ENCODE results near the gene SFTPB. TPM values are rescaled to one million over a fixed set of nuclear protein-coding genes. Genes with fewer than 3 reads are reported as not detected.
"Not testable (repeated sequence)": the region's sequence is repeated elsewhere in the genome, so short reads cannot be mapped to it uniquely, and the experiment has no call there.

SFTPB gene
- total and polyA plus RNA-seq, 5 donors: 0.60 to 3.1 TPM; not detected in 3

DNA sequence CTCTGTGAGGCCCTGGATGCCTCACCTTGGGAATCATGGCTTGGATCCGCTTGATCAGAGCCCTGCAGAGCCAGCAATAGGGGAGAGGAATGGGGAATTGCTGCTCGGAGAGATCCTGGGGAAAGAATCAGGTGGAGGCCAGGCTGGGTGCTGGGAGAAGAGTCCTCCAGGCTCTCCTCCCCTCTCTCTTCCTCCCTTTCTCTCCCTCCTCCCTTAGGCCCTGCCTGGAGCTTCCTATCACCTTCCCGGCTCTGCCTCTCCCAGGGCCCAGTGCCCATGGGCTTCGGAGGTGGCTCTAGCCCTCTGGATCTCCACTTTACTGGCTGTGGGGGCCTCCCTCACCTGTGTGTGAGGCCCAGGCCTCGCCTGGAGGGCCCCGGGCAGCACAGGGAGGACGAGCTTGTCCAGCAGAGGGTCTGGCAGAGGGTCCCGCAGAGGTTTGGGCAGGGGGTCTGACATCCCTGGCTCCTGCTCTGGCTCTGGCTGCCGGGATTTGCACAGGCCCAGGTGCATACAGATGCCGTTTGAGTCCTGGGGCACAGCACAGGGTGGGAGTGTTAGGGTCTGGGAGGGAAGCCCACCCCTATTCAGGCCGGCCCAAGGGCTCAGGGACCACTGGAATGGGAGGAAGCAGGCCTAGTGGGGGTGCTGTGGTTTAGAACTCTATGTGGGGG lies 2.6 kb downstream of the SFTPB start:
- WGBS: 90% methylated on average over 11 of the region's 11 CpGs

DNA sequence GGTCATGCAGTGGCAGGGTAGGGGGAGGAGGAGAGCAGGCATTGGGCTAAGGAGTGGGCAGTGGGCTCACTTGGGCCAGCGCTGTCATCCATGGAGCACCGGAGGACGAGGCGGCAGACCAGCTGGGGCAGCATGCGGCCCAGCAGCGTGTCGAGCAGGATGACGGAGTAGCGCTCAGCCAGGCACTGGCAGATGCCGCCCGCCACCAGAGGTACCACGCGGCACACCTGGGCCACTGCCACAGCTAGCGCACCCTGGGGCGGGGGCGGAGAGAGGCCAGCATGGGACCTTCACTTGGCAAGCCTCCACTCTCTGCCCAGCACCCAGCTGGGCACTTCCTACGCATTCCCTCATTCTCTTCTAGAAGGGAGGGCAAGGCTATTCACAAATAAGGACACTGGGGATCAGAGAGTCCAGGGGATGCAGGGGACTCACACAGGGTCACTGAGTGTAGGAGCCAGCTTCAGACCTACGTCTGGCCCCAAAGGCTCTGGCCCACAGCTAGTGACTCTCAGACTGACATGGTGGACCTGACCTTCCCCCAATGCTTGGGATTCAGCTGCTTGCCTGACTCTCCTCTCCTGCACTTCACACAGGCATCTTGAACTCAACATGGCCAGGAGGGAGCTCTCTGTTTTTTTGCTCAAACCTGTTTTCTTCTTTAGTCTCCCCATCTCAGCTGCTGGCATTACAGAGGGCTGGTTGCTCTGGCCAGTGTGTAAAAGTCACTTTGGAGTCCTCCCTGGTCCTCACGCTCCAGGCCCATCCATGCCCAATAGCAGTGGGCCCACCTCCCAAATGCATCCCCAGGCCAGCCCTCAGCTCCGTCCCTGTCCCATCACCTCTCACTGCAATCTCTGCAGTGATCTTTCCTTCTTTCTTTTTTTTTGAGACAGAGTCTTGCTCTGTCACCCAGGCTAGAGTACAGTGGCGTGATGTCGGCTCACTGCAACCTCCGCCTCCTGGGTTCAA lies 4.1 kb downstream of the SFTPB start:
- intact Hi-C loops (cut with DNase I): no loop called here
- ATAC-seq (no peak), DNase-seq (no peak)
- Histone ChIP-seq H3K9me3 (ENCODE audit: control insufficient read depth, low read length) (no peaks in the 10 kb centered on the region), H3K4me3 (ENCODE audit: low read length) (no peak overlapping the region), H3K27ac (ENCODE audit: low read length) (no peak overlapping the region), H3K27me3 (ENCODE audit: control insufficient read depth, insufficient read depth) (no peaks in the 10 kb centered on the region), H3K4me1 (ENCODE audit: control insufficient read depth, insufficient read depth, low read length) (peaks cover 4% of the 10 kb centered on the region)
- WGBS: 96% methylated on average over 23 of the region's 23 CpGs

More for the DNA sequence above, 2.6 kb downstream of the SFTPB start:
- H3K9me3 ChIP-seq (ENCODE audit: control insufficient read depth, low read length): no peaks in the 10 kb centered on the region
- H3K27ac ChIP-seq (ENCODE audit: low read length): no peak overlapping the region
- DNase-seq (no peak), ATAC-seq (no peak)
- intact Hi-C loops (cut with DNase I): no loop called here
- peaks cover 4% of the 10 kb centered on the region for H3K4me1 ChIP-seq (ENCODE audit: control insufficient read depth, insufficient read depth, low read length)
- H3K27me3 ChIP-seq (ENCODE audit: control insufficient read depth, insufficient read depth): no peaks in the 10 kb centered on the region
- H3K4me3 ChIP-seq (ENCODE audit: low read length): no peak overlapping the region

DNA sequence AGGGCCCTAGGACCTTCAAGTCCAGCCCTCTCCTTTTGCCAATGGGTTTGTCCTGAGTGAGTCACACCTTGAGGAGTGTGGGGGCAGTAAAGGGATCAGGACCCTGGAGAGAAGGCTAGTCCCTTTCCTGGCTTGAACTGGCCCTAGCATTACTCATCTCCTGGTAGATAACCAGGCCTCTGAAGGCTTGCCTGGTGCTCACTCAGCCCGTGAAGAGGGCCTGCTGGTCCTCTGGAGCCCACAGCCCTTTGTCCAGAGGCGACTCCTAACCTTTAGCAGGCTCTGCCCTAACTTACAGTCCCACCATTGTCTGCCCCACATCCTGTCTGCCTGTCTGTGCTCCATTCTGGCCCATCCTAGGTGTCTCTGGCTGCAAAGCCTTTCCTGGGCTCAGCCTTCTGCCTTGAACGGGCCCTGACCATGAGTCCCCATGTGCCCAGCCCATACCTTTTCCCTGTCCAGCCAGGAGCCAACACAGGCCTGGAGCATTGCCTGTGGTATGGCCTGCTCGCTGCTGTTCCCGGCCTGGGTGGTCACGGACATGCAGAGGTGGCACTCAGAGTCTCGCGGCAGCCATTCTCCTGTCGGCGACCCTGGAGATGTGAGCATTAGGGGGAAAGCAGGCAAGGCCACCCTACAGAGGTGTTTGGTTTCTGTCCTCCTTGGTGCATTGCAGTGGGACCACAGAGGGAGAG lies 5.0 kb downstream of the SFTPB start:
- H3K27ac ChIP-seq (ENCODE audit: low read length): peak overlapping the region; percentile 13

DNA sequence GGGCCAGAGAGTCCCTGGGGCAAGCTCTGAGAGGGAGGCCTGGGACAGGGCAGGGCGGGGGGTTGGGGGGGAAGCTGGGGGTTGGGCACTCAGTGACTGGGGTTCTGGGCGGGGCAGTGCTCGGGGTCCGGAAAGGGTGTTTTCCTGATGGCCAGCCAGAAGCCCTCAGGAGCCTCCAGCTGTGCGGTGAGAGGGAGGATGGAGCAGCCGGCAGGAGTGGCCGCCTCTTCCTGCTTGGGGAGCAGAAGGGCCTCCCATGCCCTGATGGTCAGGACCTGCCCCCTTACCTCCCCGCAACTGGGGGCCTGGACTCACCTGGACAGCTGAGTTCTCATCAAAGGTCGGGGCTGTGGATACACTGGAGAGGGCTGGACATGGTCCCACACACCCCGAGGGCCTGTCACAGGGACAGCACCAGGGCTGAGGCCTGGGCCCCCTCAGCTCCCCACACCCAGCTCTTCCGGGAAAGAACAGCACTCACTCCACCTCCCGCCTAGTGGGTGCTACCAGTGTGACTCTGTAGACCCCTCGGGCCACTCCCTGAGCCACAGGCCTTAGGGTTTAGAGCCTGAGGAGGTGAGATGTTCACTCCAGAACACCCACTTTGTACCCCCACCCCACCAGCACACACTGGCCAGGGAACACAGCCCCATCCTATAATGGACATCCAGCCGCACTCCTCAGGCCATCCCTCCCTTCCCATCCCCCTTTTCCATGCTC lies 6.7 kb downstream of the SFTPB start:
- Histone ChIP-seq H3K4me3 (ENCODE audit: low read length) (no peak overlapping the region), H3K9me3 (ENCODE audit: control insufficient read depth, low read length) (no peaks in the 10 kb centered on the region), H3K27me3 (ENCODE audit: control insufficient read depth, insufficient read depth) (no peaks in the 10 kb centered on the region), H3K27ac (ENCODE audit: low read length) (peak overlapping the region; percentile 38), H3K4me1 (ENCODE audit: control insufficient read depth, insufficient read depth, low read length) (peaks cover 4% of the 10 kb centered on the region)
- intact Hi-C loops (cut with DNase I): no loop called here
- 64% methylated on average over 14 of the region's 14 CpGs for WGBS
- peak; percentile 56 to 80 for ATAC-seq
- peak; percentile 69 to 75 (median 75) for DNase-seq

More for the DNA sequence above, 5.0 kb downstream of the SFTPB start:
- Histone ChIP-seq H3K27me3 (ENCODE audit: control insufficient read depth, insufficient read depth) (no peaks in the 10 kb centered on the region), H3K4me3 (ENCODE audit: low read length) (no peak overlapping the region), H3K9me3 (ENCODE audit: control insufficient read depth, low read length) (no peaks in the 10 kb centered on the region), H3K4me1 (ENCODE audit: control insufficient read depth, insufficient read depth, low read length) (peaks cover 4% of the 10 kb centered on the region)
- ATAC-seq (peak; percentile 63 to 87), DNase-seq (peak in 1 of 3 donors; percentile 63)
- intact Hi-C loops (cut with DNase I): no loop called here
- WGBS: 84% methylated on average over 10 of the region's 10 CpGs

DNA sequence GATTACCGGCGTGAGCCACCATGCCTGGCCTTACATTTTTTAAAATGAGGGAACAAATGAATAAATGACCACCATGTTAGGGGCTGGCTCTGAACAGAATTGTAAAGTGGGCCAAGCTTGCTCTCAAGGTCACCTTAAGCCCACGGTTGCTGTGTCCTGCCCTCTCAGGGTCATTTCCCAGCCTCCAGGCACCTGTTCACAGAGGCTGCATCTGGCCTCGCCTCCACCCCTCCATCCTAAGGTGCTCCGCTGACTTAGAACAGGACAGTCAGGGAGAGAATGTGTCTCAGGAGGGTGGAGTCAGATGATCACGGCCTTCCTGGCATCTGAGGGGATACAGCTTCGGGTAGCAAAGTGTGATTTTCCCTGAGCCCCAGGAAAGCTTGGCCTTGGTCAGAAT lies 7.3 kb downstream of the SFTPB start:
- ATAC-seq (no peak), DNase-seq (no peak)
- Histone ChIP-seq H3K4me3 (ENCODE audit: low read length) (no peak overlapping the region), H3K9me3 (ENCODE audit: control insufficient read depth, low read length) (no peaks in the 10 kb centered on the region), H3K27me3 (ENCODE audit: control insufficient read depth, insufficient read depth) (no peaks in the 10 kb centered on the region), H3K27ac (ENCODE audit: low read length) (peak overlapping the region; percentile 27), H3K4me1 (ENCODE audit: control insufficient read depth, insufficient read depth, low read length) (peaks cover 4% of the 10 kb centered on the region)
- intact Hi-C loops (cut with DNase I): no loop called here
- 80% methylated on average over 7 of the region's 7 CpGs for WGBS

DNA sequence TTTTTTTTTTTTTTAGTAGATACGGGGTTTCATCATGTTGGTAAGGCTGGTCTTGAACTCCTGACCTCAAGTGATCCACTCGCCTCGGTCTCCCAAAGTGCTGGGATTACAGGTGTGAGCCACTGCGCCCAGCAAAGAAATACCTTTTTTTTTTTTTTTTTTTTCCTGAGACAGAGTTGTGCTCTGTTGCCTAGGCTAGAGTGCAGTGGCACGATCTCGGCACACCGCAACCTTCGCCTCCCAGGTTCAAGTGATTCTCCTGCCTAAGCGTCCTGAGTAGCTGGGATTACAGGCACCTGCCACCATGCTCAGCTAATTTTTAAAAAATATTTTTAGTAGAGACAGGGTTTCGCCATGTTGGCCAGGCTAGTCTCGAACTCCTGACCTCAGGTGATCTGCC lies 7.7 kb downstream of the SFTPB start:
- H3K27ac ChIP-seq (ENCODE audit: low read length); H3K4me3 ChIP-seq (ENCODE audit: low read length); DNase-seq; ATAC-seq; intact Hi-C loops (cut with DNase I); H3K27me3 ChIP-seq (ENCODE audit: control insufficient read depth, insufficient read depth); H3K9me3 ChIP-seq (ENCODE audit: control insufficient read depth, low read length); H3K4me1 ChIP-seq (ENCODE audit: control insufficient read depth, insufficient read depth, low read length): not testable (repeated sequence)
- 97% methylated on average over 11 of the region's 11 CpGs for WGBS

DNA sequence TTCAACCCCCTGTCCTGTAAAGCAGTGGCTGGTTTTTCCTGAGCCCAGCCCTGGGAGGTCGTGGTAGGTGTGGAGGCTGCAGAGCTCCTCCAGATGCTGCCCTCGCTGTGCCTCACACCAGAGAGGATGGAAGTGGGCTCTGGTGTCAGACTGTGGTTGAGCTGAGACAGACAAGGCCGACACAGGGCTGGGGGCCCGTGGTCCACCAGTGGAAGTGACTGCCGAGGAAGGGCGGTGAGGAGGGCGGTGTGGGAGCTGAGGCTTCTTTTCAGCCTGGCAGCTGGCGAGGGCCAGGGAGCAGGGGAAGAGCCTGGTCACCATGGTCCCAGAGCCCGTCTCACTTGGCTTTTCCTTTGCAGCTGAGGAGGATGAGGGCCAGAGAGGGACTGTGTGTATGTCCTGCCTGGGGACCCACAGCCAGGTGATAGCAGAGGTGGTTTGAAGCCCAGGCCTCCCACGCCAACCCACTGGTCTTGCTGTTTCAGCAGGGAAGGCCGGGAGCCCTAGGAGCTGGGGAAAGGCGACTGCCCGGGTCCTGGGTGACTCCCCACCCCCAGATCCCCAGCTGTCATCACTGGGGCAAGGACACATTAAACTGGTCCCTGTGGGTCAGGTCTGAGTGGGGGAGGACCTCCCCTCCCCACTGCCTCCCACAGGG lies 8.5 kb downstream of the SFTPB start:
- intact Hi-C loops (cut with DNase I): no loop called here
- Histone ChIP-seq H3K27me3 (ENCODE audit: control insufficient read depth, insufficient read depth) (no peaks in the 10 kb centered on the region), H3K27ac (ENCODE audit: low read length) (no peak overlapping the region), H3K9me3 (ENCODE audit: control insufficient read depth, low read length) (no peaks in the 10 kb centered on the region), H3K4me3 (ENCODE audit: low read length) (no peak overlapping the region), H3K4me1 (ENCODE audit: control insufficient read depth, insufficient read depth, low read length) (peaks cover 4% of the 10 kb centered on the region)
- WGBS: 91% methylated on average over 13 of the region's 13 CpGs
- DNase-seq (no peak), ATAC-seq (no peak)

DNA sequence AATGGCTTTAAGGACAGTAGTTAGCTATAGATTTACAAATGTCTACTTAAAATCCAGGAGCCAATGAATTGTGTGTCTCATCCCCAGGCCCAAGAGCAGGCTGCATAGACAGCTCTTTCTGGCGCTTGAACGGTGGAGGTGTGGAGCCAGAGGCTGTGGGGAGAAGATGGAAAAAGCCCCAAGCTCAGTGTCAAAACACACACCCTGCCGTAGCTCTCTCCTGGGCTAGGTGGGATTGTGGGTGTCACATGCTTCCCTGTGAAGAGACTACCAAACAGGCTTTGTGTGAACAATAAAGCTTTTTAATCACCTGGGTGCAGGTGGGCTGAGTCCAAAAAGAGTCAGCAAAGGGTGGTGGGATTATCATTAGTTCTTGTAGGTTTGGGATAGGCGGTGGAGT lies 10.6 kb downstream of the SFTPB start:
- DNase-seq; H3K4me3 ChIP-seq (ENCODE audit: low read length); H3K27me3 ChIP-seq (ENCODE audit: control insufficient read depth, insufficient read depth); H3K27ac ChIP-seq (ENCODE audit: low read length); H3K4me1 ChIP-seq (ENCODE audit: control insufficient read depth, insufficient read depth, low read length); intact Hi-C loops (cut with DNase I); H3K9me3 ChIP-seq (ENCODE audit: control insufficient read depth, low read length); ATAC-seq: not testable (repeated sequence)
- WGBS: 92% methylated on average over 4 of the region's 4 CpGs

DNA sequence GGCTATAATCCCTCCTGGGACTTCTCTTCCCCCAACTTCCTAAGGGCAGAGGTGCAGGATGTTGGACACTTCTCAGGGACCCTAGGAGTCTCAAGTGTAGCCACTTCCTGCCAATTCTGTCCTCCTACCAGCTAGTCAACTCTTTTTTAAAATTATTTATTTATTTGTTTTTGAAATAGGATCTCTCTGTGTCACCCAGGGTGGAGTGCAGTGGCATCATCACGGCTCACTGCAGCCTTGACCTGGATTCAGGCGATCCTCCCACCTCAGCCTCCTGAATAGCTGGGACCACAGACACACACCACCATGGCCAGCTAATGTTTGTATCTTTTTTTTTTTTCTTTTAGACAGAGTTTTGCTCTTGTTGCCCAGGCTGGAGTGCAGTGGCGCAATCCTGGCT lies 11.5 kb downstream of the SFTPB start:
- Histone ChIP-seq H3K4me3 (ENCODE audit: low read length) (no peak overlapping the region), H3K9me3 (ENCODE audit: control insufficient read depth, low read length) (no peaks in the 10 kb centered on the region), H3K4me1 (ENCODE audit: control insufficient read depth, insufficient read depth, low read length) (no peaks in the 10 kb centered on the region), H3K27ac (ENCODE audit: low read length) (no peak overlapping the region), H3K27me3 (ENCODE audit: control insufficient read depth, insufficient read depth) (no peaks in the 10 kb centered on the region)
- ATAC-seq (no peak), DNase-seq (no peak)
- WGBS: 87% methylated on average over 3 of the region's 3 CpGs
- intact Hi-C loops (cut with DNase I): no loop called here

DNA sequence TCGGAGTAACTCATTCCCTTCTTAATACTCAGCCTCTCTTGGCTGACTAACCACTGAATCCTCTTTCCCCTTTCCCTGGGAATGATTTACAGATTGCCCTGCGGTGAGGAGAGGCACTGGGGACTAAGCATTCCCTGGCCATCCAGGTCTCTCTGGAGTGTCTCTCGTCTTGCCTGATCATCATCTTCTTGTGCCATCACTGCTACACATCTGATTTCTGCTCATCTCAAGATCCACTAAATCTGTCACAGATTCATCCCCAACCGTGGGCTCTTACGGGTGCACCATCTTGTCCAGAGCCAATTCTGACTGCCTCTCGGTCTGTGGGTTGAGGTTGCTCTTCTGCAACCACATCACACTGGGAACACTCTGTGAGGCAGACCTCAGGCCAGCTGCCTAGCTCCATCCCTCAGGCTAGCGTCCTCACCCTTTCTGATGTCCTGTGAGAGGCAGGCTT lies 12.0 kb downstream of the SFTPB start:
- Histone ChIP-seq H3K9me3 (ENCODE audit: control insufficient read depth, low read length) (no peaks in the 10 kb centered on the region), H3K27me3 (ENCODE audit: control insufficient read depth, insufficient read depth) (no peaks in the 10 kb centered on the region), H3K27ac (ENCODE audit: low read length) (no peak overlapping the region), H3K4me1 (ENCODE audit: control insufficient read depth, insufficient read depth, low read length) (no peaks in the 10 kb centered on the region), H3K4me3 (ENCODE audit: low read length) (no peak overlapping the region)
- 86% methylated on average over 7 of the region's 7 CpGs for WGBS
- no peak for ATAC-seq
- DNase-seq: no peak
- intact Hi-C loops (cut with DNase I): no loop called here

Measured in right cardiac atrium (tissue), 5 donors.